Body of pancreas (tissue), 4 donors: ENCODE measurements around the gene PLA2R1.

ENCODE experiments used
- POLR2A ChIP-seq, 3 donors: fragments of 450-650 bp; IDR thresholded peaks; one replicate each; pipeline ENCODE4 v1.6.1; 2016; ENCODE audit warnings: antibody characterized with exemption in 3 of 3, mild to moderate bottlenecking in 2 of 3
- TF ChIP-seq, protein P1 (sequence below), 7 experiments: fragments of 450-650 bp in 4 of 7; fragments of 200-600 bp in 3 of 7; sonication (generic) in 3 of 7; IDR thresholded peaks; one replicate each; pipeline ENCODE4 v1.5.1; 2016 to 2019; ENCODE audit warnings: antibody characterized with exemption in 7 of 7

DNA sequence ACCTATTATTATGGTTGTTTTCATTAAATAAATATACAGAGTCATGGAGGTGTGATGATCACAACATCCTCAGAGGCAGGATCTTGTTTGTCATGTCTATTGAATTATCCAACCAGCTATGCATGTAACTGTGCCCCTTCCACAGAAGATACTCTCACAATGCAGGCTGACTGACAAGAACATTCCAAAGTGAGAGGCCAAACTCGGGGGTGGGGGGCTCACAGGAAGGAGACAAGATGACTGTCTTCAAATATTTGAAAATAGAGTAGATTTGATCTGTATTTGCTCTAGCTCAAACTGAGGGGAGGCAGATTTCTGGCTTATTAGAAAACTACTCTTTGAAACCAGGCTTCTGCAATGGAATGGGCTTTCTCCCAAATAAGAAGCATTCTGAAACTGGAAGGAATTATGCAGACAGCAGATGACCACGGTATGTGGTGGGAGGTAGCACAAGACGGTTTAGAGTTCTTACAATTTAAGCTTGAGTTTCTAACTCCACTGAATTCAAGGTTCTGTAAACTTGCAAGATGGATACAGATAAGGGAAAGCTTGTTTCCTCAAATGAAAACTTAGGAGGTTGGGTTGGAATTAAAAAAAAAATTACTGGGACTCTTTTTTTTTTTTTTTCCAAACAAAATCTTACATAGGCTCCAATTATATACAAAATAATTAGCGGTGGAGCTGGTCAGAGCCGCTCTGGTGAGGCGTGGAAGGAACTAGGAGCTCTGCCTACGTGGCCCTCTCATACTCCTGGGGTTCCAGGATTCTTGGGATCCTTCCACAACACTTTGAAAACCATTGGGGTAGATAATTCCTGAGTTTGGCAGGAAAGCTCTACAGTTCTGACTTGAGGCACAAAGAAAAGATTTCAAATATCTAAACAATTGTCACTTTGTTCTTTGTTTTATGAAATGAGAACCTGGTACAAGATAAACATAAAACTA lies 79.3 kb downstream of the PLA2R1 start:
- no peak for TF ChIP-seq POLR2A (IDR thresholded peaks at IDR 0.05)
- TF ChIP-seq, protein P1, sequence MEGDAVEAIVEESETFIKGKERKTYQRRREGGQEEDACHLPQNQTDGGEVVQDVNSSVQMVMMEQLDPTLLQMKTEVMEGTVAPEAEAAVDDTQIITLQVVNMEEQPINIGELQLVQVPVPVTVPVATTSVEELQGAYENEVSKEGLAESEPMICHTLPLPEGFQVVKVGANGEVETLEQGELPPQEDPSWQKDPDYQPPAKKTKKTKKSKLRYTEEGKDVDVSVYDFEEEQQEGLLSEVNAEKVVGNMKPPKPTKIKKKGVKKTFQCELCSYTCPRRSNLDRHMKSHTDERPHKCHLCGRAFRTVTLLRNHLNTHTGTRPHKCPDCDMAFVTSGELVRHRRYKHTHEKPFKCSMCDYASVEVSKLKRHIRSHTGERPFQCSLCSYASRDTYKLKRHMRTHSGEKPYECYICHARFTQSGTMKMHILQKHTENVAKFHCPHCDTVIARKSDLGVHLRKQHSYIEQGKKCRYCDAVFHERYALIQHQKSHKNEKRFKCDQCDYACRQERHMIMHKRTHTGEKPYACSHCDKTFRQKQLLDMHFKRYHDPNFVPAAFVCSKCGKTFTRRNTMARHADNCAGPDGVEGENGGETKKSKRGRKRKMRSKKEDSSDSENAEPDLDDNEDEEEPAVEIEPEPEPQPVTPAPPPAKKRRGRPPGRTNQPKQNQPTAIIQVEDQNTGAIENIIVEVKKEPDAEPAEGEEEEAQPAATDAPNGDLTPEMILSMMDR (IDR thresholded peaks at IDR 0.05), result no peak
